ENCODE results near the gene NPAS1.
"Not testable (repeated sequence)": the region's sequence is repeated elsewhere in the genome, so short reads cannot be mapped to it uniquely, and the experiment has no call there.

The NPAS1 gene

GRCh38 chr19:47047272-47047762, 27.7 kb downstream of the NPAS1 start:
- DNase-seq = no peak

DNA sequence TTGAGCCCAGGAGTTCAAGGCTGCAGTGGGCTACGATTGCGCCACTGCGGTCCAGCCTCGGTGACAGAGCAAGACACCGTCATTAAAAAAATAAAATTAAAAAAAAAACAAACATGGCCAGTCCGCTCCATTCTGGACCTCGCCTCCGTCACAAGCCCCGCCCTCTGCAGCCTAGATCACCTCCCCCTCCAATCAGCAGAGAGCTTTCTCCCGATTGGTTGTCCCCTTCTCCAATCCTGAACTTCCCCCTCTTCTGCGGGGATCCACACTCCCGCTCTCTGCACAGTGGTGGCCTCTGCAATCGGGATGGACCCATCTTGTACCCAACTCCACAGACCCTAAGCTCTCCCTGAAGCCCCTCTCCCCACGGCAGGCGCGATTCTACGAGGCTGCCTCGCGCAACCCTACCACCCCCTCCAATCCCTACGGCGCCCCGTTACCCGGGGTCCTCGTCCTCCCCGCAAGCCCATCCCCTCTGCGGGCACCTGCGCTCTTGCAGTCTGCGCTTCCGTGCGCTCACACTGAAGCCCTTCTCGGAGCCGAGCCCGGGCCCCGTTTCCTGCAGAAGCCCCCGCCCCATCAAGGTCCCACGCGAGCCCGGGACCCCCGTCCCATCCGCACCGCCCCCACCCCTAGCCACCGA, 28.2 kb downstream of the NPAS1 start:
- peak; percentile 90 for DNase-seq

- DNase-seq = peak; percentile 83
Observed at GRCh38 chr19:47049307-47049700, 29.7 kb downstream of the NPAS1 start.

GRCh38 chr19:47050562-47050961, 30.9 kb downstream of the NPAS1 start:
- DNase-seq = not testable (repeated sequence)

- no peak for DNase-seq
Observed at GRCh38 chr19:47056411-47056810, 36.8 kb downstream of the NPAS1 start.

DNA sequence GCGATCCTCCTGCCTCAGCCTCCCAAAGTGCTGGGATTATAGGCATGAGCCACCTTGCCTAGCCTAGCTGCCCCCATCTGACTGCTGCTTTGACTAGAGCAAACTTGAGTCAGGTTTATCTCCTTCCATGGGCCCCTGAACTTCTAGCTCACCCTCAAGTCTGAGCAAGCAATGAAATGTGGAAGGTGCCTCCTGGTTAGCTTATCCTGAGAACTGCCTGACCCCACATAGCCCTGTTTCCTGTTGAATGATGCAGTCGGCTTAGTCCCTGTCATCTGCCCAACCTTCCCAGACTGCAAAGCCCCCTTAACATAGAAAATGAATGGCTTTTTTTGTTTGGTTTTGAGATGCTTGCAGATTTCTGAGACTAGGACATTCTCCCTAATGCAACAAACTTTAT, 37.7 kb downstream of the NPAS1 start:
- no peak for DNase-seq

DNA sequence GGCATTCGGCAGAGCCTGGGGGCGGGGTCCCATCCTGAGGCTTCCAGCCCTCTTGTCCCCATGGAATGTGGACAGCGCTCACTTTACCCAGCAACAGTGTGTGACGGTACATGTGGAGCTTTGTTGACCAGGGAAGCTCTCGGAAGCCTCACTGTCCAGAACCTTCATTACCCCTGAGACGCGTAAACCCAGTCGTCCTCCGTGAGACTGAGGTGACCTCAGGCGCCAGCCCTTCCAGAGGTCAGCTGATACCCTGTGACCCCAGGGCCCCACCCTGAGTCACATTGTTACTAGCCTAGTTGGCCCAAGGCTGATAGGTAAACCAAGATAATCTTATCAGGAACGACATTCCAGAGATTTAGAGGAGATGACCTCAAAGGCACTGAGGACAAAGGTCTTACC, 39.0 kb downstream of the NPAS1 start:
- no peak for DNase-seq

DNA sequence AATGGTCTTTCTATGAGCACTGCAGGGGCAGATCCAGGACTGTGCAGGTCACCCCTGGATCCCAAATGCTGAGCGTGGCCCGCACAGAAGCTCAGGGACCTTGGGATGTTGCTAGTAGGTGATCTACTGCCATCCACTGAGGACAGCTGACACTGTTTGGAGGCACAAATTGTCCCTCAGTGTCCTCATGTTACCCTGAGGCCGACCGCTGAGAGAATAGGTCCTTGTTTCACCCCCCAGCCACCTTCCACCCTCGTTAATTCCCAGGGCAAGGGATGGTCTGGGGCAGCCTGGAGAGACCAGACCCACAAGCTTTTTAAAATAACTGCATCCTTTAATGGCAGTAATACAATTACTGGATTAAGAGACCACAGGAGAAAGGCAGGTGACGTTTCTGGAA, 44.2 kb downstream of the NPAS1 start:
- no peak for DNase-seq

GRCh38 chr19:47065242-47065641, 45.6 kb downstream of the NPAS1 start:
- no peak for DNase-seq

- DNase-seq = no peak
Observed at GRCh38 chr19:47066376-47067214, 47.0 kb downstream of the NPAS1 start.

DNA sequence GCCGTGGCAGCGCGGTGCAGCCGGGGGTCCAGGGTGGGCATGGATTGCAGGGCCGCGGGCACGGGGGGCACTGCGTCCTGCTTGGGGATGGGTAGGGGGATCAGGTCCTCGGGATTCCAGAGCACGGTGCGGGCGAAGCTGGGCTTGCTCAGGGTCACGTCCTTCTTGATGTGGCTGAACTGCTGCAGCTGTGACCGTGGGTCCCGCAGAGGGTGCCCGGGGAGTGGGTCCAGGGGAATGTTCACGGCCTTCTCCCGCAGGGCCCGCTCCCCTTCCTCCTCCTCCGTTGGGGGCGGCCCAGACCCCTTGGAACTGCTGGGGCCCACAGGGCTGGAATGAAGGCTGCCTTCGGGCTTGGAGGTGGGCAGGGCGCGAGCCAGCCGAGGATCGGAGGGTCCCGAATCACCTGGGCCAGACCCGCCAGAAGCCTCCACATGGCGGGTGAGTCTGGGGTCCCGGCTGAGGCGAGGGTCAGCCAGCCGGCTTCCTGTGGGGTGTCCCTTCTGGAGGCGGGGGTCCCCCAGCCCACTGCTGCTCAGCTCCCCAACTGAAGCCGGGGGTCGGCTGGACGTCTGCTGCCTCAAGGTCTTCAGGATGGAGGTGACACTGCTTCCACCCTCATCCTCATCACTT, 47.7 kb downstream of the NPAS1 start:
- no peak for DNase-seq

DNA sequence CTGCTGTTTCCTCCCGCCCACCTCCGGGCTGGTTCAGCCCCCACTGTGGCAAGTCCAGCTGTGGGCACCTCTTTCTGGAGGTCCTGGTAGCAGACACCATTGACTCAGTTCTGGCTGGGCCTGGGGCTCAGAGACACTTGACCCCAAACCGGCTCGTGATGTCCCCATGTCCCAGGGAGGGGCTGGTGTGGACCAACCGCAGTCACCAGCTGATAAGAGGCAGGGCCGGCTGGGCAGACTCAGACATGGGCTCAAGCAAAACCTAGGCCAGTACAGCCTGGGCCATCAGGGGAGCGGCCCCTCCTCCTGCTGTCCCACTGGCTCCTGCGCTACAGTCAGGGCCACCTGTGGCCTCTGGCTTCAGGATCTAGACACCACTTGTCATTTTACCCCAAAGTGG, 48.6 kb downstream of the NPAS1 start:
- no peak for DNase-seq

DNA sequence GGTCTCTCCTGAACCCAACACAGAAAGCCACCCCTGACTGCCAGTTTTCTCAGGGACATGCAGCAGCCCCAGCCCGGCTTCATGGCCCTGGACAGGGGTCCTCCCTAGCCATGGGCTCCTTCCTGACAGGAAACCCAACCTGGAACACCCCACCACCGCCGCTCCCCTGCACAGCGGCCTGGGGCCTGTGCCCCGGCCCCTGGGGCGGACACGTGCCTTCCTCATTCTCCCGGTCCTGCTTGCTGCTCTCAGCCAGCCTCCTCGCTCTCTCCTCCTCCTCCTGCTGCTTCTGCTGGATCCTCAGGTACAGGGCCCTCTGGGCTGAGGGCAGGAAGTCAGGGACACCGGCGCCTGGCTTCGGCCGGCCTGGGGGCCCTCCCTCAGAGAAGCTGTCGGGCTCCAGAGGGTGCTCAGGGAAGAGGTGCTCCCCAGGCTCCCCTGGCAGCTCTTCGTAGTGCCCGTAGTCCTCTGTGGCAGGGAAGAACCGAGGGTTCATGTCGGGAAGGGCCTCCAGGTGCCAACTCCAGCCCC, 49.3 kb downstream of the NPAS1 start:
- DNase-seq = no peak

GRCh38 chr19:47069795-47070194, 50.2 kb downstream of the NPAS1 start:
- no peak for DNase-seq

DNA sequence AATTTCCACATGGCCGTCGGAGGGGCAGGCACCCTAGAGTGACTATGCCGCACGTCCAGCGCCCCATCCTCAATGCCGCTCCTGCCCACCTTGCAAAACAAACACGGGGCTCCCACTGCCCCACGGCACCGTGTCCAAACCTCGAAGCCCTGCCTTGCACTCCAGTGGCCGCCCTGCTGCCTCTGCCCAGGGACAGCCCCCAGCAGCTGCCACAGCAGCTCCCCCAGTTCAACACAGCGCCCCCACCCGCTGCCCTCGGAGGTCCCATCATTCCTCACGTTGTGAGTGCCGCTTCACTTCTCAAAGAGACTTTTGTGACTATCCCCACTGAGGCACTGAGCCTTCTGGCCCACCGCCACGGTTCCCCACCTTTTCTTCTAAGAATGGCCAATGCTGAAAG, 51.1 kb downstream of the NPAS1 start:
- DNase-seq = no peak

DNA sequence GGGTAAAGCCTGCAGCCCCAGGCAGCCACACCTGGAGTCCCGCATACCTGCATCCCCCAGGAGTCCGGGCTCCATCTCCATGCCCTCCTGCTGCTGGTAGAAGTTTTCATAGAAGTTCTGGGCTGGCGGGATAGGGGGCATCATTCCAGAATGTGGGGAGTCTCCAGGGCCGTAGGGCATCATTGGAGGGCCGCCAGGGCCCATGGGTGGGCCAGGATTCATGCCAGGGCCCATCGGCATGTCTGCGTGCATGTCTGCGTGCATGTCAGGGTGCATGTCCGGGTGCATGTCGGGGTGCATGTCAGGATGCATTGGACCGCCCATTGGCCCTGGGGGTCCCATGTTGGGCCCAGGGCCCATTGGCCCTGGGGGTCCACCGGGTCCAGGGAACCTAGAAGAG, 52.1 kb downstream of the NPAS1 start:
- no peak for DNase-seq

- DNase-seq = no peak
Observed at GRCh38 chr19:47072323-47072722, 52.7 kb downstream of the NPAS1 start.

DNA sequence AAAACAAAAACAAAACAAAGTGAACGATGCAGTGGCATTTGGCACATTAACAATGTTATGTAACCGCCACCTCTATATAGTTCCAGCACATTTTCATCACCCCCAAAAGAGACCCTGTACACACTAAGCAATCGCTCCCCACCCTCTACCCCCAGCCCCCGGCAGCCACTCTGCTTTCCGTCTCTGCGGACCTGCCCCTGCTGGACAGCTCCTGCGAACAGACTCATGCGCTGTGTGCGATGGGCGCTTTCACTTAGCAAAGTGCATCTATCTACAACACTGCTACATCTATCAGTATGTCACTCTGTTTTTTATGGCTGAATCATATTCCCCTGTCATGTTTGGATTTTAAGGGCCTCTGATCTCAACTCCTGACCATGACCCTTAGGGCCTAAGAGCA, 53.9 kb downstream of the NPAS1 start:
- DNase-seq = no peak

DNA sequence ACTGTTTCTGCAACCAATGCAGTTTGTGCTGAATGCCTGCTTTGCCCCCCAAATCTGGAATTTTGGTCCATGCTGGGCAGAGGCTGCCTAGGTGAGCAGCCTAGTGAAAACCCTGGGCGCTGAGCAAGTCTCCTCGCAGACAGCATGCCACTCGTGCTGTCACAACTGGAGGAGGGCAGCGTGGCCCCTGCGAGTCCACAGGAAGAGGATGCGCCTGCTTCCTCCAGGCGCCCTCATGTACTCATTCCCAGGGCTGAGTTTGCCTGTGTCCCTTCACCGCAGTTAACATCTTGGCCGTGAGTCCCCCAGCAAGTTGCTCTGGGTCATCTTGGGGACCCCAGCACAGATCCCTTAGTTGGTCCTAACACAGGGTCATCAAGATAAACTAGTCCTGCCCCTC, 55.0 kb downstream of the NPAS1 start:
- DNase-seq = no peak

DNA sequence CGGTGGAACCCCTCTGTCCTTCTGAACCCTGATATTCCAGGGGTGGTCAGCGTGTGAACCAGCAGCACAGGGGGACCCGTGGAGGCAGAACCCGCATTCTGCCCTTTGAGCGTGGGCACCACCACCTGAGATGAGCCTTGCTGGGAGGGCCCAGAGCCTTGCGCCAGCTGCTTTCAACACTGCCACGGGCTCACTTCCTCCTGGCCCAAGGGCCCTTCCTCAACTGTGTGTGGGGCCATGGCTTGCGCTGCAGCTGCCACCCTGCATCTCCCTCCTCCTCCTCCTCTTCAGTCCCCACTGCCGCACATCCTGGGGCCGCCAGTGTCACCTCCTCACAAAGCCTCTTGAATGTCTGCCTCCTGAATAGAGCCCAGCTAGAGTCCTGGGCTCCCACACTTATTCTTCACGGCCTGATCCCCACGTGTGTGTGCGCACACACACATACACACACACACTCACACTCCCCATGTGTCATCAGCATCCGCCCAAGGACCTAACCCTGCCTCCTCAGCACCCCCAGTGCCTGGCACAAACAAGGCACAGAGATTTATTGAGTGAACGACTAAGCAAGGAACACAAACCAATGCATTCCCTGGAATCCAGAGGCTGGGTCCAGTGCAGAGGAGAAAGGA, 55.7 kb downstream of the NPAS1 start:
- no peak for DNase-seq

GRCh38 chr19:47075941-47076340, 56.3 kb downstream of the NPAS1 start:
- no peak for DNase-seq

DNA sequence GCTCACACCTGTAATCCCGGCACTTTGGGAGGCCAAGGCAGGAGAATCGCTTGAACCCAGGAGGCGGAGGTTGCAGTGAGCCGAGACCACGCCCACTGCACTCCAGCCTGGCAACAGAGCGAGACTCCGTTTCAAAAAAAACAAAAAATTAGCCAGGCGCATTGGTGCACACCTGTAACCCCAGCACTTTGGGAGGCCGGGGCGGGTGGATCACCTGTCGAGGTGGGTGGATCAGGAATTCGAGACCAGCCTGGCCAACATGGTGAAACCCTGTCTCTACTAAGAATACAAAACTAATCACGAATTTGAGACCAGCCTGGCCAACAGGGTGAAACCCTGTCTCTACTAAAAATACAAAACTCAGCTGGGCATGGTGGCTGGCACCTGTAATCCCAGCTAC, 58.7 kb downstream of the NPAS1 start:
- DNase-seq = not testable (repeated sequence)

DNA sequence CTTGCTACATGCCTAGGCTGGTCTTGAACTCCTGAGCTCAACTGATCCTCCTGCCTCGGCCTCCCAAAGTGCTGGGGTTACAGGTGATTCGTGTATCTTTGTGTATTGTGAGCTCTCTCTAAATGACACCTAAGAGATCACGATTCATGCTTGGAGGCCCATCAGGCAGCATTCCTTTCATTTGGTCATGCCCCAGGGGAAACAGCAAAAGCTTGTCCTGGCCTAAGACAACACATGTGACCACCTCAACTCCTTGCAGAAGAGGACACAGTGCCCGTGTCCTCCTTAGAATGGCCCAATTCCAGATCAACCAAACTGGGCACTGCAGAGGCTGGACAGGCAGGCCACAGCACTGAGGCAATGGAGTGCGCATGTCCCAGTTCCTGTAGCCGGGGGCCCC, 61.5 kb downstream of the NPAS1 start:
- DNase-seq = no peak
